HUDEP-2 (cell line): ENCODE data around the gene TMEM185B.

Source experiments
- DNase-seq, 76 experiments: peaks; one replicate each; lab custom pipeline; 2025; ENCODE audit not compliant: unreplicated experiment in 76 of 76; lab: John Stamatoyannopoulos, UW

TMEM185B gene

DNA sequence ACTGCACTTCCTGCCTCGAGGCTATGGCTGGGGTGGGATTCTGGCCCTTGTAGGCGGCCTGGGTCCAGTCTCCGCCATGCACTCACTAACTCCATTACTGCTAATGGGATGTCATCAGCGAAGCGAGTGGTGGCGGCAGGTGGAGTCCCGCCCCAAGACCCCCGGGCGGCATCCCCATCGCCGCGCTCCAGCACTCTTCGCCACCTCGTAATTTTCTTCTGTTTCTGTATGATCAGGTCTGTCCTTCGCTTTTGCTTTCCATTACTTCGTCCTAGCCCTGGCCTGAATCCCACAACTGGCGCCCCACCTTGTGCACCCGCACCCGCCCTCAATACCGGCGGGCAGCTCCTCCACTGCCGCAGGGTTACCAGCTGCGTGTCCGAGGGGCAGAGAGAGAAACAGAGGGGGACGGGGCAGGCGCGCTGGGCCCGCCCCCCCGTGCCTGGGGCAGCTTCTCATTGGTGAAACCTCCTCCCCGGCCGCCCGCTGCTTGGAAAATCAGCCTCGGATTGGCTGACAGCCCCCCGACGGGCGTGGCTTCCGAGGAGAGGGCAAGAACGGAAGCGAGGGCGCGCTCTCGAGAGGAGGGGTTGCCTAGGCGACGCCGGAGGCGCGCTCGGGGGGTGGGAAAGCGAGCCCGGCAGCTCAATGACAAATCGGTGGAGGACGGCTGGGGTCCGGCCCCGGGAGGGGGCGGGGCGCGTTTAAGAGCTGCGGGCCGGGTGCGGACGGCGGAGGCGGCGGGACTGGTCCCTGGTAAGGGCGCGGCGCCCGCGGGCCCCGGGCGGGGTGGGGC, 29.2 kb upstream of the TMEM185B start, which contains the start of gene RALB:
RALB (plus strand) TSS at position 628 of the 796 bp plus-strand sequence. CDS start 25,813 bp downstream, outside the sequence.
- DNase-seq, result peak; percentile 47 to 99 (median 98)

DNA sequence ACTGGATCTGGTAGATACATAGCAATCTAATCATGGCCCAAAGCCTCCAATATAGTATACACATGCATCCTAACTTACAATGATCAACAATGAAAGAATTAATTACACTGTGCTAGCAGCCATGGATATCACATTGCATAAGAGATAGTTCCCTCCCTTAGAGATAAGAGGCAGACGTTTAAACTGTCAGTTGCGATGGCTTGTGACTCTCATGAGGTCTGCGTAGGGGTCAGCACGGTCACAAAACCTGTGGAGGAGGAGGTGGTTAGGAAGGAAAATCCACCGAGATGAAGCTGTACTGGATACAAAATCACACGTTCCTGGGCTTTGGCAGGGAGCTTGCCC, 28.7 kb upstream of the TMEM185B start:
- DNase-seq, result peak in 71 of 76 experiments; percentile 4 to 82 (median 53)

DNA sequence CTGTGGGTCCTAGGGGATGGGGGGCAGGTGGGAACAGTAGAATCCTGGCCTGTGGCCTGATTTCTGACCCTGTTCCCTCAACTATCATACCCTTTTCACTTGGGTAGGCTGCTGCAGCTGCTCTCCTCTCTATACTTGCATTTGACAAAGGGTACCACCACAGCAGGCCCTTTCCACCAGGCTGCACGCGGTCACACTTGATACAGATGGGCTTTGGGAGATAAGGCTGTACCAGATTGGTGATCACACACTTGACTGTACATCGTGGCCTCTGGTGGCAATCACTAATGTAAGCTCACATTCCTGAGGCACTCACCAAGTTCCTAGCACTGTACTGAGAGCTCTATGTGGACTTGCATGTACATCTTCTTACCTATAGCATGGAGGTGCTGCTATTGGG, 27.9 kb upstream of the TMEM185B start:
- DNase-seq, result peak in 69 of 76 experiments; percentile 11 to 81 (median 59)

DNA sequence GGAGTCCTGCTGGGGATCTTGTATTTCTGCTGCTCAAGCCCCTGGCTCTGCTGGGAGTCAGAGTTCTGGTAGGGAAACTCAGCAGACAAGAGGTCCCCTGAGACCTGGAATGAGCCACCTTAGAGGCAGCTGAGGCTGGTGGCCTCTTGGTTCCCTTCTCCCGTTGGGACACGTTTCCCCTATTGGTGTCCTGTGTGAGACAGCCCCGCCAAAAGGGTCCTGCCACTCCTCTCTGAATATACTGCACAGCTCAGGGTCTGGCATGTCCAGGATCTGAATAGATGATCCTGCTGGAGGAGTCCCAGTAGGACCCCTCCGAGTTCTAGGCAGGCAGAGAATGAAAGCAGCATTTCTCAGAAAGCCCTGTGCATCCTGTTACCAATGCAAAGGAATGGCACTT, 27.4 kb upstream of the TMEM185B start:
- no peak for DNase-seq

DNA sequence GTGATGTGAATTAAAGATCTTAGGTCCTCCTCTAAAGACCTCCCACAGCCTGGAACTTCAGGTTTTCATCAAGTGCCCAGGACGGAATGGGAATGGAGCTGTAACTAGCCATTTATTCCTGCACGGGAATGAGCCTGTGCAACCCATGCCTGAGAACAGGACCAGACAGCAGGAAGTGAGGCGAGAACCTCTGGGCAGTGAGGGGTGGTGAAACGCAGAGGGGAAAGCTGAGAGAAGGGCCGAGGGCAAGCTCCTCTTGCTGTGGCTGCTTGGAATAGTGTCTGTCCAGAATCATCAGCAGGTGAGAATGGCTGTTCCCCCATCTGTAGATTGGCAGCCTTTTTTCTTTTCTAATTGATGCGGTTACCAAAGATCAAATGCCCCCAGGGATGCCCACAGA, 24.7 kb upstream of the TMEM185B start:
- no peak for DNase-seq

DNA sequence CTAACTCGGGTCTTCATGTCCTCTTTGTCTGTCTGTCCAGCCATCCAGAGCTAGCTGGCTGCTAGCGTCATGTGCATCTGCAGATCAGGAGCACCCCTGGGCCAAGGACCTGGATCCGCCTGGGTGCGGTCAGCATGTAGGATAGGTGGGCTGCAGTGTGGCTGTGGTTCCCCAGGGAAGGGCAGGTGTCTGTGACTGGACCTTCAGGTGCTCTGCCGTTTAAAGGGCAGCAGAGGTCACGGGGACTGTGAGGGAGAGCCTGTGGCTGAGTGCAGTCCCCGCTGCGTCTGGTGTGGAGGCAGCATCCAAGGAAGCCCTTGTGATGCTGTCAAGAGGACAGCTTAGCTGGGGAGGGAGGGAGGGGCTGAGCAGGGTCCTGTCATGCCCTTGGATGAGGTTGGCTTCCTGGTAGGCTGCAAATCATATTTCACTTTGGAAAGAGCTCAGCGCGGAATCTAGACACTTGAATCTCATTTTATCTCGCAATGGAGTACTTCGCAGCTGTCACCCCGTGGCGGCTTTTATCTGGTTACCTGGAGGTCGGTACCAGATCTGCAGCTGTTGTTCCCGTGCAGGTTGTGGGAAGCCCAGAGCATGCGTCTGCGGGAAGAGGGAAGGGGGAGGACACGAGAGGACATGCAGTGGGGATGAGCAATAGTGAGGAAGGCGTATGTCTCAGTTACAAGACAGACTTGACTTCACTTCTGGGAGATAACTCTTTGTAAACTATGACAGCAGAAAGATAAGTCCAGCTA, 23.5 kb upstream of the TMEM185B start:
- no peak for DNase-seq

DNA sequence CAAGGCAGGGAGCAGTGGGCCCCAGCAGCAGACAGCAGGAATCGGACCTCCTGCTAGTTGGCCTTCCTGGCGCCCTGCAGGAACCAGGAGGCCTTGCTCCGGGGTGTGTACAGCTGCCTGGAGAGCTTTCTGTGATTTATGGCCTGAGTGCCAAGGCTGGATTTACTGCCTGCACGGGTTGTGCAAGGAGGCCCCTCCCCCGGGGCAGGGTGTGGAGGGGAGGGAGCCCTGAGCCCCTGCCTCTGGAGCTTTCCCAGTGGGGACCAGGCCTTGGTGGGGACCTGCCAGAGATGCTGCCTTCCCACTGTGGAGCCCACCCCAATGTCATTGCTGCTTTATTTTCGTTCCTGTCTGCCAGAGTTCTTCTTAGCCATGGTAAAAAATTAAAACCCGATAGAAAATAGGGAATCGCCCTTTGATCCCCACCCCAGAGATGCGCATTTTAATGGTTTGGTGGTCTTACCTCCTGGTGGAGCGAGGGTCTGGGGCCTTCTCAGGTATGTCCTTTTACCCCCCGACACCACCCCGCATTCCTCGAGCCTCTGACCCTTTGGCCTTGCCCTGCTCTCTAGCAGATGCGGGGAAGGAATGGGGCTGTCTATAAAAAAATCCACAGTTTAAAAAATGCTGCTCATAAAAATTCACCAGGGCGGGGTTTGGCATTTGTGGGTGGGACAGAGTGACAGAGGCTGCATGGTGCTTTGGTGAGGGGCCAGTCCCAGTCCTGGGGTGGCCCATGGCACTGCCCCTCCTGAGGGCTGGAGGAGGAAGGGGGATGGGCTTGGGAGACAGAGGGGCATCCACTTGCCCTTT, 22.5 kb upstream of the TMEM185B start:
- DNase-seq, result no peak

DNA sequence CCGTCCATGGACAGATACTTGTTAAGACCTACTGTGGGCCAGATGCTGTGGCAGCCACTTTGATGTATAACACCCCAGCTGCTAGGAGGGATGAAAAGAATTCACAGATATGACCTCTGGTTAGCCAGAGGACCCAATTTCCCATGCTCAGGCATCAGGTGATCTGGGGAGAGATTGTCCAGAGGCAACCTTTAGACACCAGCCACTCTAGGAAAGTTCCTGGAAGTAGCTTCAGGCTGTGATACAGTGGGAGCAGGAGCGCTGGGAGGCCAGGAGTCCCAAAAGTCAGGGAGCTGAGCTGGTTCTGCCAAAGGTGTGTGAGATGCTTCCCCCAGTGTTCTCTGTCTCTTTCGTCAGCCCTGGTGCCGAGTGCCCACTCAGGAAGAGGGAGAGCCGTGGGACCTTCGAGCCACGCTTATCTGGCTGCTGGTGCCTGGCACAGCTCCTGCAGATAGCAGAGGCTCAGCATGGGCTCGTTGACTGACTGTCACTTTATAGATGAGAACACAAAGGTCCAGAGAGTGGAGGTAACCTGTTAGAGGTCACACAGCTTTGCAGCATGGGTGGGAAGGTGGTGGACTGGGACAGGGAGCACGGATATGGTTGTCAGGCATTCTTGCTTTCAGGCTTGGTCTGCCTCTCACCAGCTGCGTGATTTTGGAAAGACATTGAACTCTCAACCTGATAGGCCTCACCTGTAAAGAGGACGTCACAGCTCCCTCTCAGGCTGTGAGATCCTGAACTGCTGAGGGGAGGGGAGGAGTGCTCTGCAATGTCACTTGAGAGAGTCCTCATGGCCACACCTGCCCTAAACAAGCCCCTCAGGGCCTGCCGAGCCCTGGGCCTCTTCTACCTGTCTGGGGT, 21.7 kb upstream of the TMEM185B start:
- no peak for DNase-seq

DNA sequence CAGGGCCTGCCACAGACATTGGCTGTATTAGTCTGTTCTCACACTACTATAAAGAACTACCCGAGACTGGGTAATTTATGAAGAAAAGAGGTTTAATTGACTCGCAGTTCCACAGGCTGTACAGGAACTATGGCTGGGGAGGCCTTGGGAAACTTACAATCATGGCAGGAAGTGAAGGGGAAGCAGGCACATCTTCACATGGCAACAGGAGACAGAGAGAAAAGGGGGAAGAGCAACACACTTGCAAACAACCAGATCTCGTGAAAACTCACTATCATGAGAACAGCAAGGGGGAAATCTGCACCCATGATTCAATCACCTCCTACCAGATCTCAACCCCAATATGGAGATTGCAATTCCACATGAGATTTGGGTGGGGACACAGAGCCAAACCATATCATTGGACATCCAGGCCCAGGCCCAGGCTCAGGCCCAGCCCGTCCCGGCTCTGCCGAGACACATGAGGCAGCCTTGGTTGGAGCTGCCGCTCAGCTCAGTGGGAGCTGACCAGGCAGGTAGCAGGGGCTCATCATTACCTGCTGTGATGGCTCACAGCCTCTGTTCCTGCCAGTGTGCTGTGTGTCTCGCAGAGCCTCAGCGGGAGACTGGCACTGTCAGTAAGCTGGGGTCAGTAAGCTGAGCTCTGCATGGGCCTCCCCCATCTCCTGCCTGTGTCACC, 20.8 kb upstream of the TMEM185B start:
- no peak for DNase-seq

DNA sequence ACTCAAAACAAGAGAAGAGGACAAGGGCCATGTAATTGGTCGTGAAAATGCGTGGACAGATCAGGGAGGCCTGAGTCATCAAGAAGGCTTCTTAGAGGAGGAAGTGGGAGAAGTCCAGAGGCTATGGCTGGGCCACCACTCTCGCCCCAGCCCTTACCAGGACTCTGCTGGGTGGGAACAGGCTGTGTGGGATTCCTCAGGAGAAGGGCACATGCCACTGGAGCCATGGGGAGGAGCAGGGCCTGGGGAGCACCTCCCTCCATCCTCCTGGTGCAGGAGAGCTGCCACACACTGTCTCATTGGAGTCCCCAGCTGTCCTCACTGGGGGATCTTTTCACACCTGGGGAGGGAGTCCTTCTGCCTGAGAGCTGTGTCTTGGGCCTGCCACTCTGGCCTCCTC, 20.0 kb upstream of the TMEM185B start:
- DNase-seq, result no peak

DNA sequence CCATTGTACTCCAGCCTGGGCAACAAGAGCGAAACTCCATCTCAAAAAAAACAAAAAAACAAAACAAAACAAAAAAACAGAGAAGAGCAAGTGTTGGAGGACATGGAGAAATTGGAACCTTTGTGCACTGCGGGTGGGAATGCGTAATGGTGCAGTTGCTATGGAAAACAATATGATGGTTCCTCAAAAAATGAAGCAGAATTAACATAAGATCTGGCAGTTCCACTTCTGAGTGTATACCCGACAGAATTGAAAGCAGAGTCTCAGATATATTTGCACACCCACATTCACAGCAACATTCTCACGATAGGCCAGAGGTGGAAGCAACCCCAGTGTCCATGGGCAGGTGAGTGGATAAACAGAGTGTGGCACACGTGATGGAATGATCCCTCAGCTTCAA, 18.5 kb upstream of the TMEM185B start:
- no peak for DNase-seq

DNA sequence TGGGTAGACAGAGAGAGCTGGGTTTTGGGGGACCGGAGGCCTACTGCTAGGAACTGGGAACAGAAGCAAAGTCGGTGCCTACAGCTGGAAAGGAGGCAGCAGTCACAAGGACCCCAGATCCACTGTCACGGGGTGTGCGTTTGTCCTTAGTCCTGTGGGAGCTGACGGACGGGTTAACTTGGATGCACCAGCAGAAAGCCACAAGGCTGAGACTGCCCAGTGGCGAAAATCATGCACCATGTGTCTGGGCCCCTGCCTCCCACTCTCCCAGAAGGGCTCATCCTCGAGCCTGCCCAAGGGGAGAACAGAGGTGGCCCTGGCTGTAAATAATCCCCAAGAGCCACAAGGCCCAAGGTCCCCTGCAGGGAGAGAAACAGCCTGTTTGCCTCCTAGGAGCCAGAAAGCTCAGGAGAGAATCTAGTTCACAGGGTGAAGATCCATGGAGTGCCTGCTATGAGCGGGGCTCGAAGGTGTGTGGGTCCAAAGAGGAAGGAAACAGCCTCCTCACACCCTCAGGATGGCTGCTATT, 17.8 kb upstream of the TMEM185B start:
- no peak for DNase-seq

DNA sequence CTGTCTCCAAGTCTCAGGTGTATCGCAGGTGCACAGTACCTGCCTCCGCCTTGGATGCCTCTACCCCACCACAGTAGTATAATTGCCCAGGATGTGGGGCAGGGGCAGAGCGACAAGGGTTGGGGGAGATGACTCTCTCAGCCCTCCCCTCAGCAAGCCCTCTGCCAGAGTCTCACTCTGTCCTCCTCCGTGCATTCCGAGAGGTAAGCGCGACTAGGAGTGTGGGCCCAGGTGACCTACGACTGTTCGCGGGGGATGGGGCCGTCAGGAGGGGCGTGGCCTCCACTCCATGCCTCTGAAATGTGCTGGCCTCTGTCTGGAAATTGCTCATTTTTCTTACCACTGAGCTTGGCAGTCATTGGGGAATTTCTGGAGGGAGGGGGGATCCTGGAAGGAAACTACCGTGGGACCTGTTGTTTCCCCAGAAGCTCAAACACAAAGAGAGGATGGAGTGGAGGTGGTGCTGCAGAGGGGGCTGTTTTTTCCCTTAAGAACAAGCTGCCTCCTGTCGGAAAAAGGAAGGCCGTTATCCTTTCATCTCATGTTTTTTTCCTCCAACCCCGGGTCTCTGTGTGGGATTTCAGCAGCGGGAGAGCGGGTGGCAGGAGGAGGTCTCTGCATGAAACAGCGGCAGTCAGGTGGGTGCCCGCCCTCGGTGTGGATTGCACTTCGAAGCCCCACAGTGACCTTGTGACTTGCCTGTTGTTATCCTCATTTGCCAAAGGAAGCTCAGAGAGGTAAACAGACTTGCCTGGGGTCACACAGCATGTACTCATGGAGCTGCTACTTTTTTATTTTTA, 16.5 kb upstream of the TMEM185B start:
- DNase-seq, result no peak

DNA sequence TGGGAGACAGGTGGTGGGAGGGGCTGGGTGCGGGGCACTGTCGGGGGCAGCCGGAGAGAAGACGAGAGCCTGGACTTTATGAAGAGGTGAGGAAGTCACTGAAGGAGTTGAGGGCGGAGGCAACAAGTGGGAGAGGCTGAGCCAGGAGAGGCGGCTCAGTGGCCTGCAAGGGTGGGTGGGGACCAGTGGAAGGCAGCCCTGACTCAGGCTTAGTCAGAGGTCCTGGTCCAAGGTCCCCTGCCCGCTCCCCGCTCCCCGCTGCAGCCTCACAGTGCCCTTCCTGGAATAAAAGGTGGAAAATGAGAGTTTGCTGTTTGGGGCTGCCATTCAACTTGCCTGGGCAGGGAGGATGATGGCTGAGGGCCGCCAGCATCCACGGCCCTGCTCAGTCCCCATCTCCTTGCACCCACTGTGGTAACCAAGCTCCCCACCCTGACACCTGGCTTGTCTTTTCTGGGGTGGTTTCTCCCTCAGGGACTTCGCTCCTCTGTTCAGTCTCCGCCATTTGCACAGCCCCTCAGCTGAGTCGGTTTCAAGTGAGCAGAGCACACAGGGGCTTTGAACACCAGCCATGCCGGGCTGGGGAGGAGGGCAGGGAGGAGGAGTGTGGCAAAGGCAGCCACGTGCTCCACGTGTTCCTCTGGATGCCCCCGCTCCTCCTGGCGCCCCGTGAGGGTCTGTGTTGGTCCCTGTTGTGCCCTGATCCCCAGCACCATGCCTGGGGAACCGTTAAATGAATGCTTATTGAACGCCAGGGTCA, 15.7 kb upstream of the TMEM185B start:
- peak in 54 of 76 experiments; percentile 5 to 74 (median 42) for DNase-seq

DNA sequence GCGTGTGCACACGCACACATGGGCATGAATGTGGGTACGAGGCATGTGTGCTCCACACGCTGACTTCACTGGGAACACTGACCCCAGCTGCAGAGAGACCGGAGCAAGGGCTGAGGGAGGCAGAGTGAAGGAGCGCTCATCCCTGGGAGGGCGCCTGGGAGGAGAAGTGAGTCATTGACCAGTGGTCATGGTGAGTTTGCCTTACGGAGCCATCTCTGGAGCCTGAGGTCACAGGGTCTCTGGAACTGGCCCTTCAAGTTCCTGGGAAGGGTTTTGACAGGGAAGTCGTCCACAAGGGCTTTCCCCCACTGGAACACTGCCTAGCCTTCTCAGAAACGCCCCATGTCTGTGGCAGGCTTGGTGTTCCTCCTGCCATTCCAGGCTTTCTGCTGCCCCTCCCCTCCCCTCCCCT, 14.3 kb upstream of the TMEM185B start:
- no peak for DNase-seq

DNA sequence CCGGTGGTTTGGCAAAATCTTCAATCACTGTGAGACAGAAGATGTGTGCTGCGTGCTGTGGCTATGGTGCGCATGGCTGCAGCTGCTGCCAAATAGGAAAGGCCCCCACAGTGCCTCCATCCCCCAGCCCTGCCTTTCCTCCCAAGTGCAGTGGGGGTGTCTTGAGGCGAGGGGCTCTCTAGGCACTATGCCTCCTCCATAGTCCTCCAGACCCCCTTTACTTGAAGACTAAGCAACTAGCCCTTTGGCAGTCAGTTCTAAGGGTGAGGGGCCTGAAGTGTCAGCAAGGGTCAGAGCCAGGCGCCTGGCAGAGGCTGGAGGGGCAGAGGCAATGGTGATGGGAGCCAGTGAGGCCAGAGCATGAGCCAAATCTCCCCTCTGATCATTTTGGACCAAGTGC, 13.6 kb upstream of the TMEM185B start:
- DNase-seq, result no peak

DNA sequence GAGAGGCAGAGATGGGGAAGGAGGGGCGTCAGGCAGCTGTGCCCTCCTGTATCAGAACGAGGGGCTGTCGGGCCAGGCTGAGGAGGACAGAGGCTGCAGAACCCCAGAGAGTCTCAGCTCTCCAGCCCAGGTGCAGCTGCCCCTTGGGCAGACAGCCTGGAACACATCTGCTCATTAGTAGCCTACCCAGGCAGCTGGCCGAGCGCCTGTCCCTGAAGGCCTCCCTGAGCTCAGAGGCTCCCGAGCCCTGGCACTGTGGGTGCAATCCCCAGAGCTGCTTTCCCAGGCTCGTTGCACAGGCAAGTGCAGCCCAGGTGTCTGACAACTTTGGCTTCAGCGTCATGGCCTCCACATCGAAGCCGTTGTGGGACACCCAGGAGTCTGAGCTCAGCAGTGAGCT, 13.1 kb upstream of the TMEM185B start:
- no peak for DNase-seq

DNA sequence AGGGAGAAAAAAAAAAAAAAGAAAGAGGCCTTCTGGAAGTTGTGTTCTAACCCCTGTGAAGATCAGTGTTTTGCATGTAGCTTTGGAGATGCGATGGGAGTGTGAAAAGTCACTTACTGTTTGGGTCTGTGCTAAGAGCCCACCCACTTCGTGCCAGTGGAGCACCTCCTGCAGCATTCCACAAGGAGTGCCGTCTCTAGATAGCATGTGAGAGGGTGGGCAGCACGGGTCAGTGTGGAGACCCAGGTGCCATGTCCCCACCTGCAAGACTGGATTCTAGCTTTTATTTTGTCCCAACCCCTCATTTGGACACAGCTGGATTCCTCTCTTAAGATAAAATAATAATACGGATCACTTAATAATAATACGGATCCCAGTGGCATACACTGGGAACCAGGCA, 12.5 kb upstream of the TMEM185B start:
- no peak for DNase-seq
